Hepatocyte (in vitro differentiated cells): ENCODE measurements around the gene RARRES2. TPM values are rescaled to one million over a fixed set of nuclear protein-coding genes. Genes with fewer than 3 reads are reported as not detected.

Source experiments
- DNase-seq: peaks from one replicate; pipeline ENCODE4 v3.0.0-alpha.2; 2016; ENCODE audit warnings: low spot score
- H2AFZ ChIP-seq: fragments of 200-600 bp; sonication (generic); 2 replicates; pipeline ENCODE4 v1.6.0; 2016; ENCODE audit warnings: antibody characterized with exemption, mild to moderate bottlenecking
- H3K27ac ChIP-seq: fragments of 200-600 bp; sonication (generic); 2 replicates; pipeline ENCODE4 v1.5.1; 2016; ENCODE audit warnings: mild to moderate bottlenecking
- H3K27me3 ChIP-seq: fragments of 200-600 bp; sonication (generic); 2 replicates; pipeline ENCODE4 v1.6.1; 2016
- H3K36me3 ChIP-seq: fragments of 200-600 bp; sonication (generic); replicated peaks from 2 replicates; pipeline ENCODE4 v1.5.1; 2016; ENCODE audit warnings: low read depth; ENCODE audit not compliant: insufficient read depth
- H3K4me1 ChIP-seq: fragments of 200-600 bp; sonication (generic); 2 replicates; pipeline ENCODE4 v1.5.1; 2016; ENCODE audit warnings: mild to moderate bottlenecking, moderate library complexity; ENCODE audit not compliant: insufficient read depth
- H3K4me2 ChIP-seq: fragments of 200-600 bp; sonication (generic); 2 replicates; pipeline ENCODE4 v1.6.0; 2016
- H3K4me3 ChIP-seq: fragments of 200-600 bp; sonication (generic); 2 replicates; pipeline ENCODE4 v1.5.1; 2016; ENCODE audit warnings: mild to moderate bottlenecking
- H3K79me2 ChIP-seq: fragments of 200-600 bp; sonication (generic); 2 replicates; pipeline ENCODE4 v1.6.0; 2017; ENCODE audit warnings: mild to moderate bottlenecking
- H3K9me2 ChIP-seq: fragments of 200-600 bp; sonication (generic); replicated peaks from 2 replicates; pipeline ENCODE4 v1.6.0; 2017; ENCODE audit warnings: mild to moderate bottlenecking; ENCODE audit not compliant: insufficient read depth
- H3K9me3 ChIP-seq: fragments of 200-600 bp; sonication (generic); 2 replicates; pipeline ENCODE4 v1.5.1; 2016; ENCODE audit warnings: low read depth, mild to moderate bottlenecking
- H4K20me1 ChIP-seq: fragments of 200-600 bp; sonication (generic); 2 replicates; pipeline ENCODE4 v1.6.0; 2016; ENCODE audit warnings: mild to moderate bottlenecking; ENCODE audit not compliant: insufficient read depth, poor library complexity, severe bottlenecking
- EZH2 ChIP-seq: fragments of 200-600 bp; sonication (generic); IDR thresholded peaks from 2 replicates; pipeline ENCODE4 v1.6.1; 2016; ENCODE audit warnings: antibody characterized with exemption, mild to moderate bottlenecking, borderline replicate concordance
- EZH2phosphoT487 ChIP-seq: fragments of 200-600 bp; sonication (generic); IDR thresholded peaks from one replicate; pipeline ENCODE4 v1.6.1; 2018; ENCODE audit warnings: antibody characterized with exemption, mild to moderate bottlenecking, low read depth, moderate library complexity; ENCODE audit not compliant: unreplicated experiment, severe bottlenecking
- WGBS: methylation state at CpG from one replicate; pipeline ENCODE4 v1.1.6; 2016; ENCODE audit warnings: low lambda C conversion rate; ENCODE audit errors: missing lambda C conversion rate; 5-methylcytosine and 5-hydroxymethylcytosine counted together
- polyA plus RNA-seq: library from polyadenylated mRNA; unstranded; fragments of >200 nt; fragmentation: Nextera tagmentation; extraction: Ambion mirVana; gene quantifications from 2 replicates; pipeline ENCODE4 v1.2.1, GENCODE V29; 2016
- total RNA-seq: library from RNA; depleted of rRNA; stranded (reverse); fragments of >200 nt; gene quantifications from 2 replicates; pipeline ENCODE4 v1.2.3, GENCODE V29; 2014
- TF ChIP-seq, protein P1 (sequence below): fragments of 200-600 bp; sonication (generic); IDR thresholded peaks from 2 replicates; pipeline ENCODE4 v1.5.1; 2016; ENCODE audit warnings: antibody characterized with exemption, mild to moderate bottlenecking; ENCODE audit not compliant: poor library complexity

Gene RARRES2
- total and polyA plus RNA-seq, 2 experiments from 2014 or later: 104 to 187 TPM

DNA sequence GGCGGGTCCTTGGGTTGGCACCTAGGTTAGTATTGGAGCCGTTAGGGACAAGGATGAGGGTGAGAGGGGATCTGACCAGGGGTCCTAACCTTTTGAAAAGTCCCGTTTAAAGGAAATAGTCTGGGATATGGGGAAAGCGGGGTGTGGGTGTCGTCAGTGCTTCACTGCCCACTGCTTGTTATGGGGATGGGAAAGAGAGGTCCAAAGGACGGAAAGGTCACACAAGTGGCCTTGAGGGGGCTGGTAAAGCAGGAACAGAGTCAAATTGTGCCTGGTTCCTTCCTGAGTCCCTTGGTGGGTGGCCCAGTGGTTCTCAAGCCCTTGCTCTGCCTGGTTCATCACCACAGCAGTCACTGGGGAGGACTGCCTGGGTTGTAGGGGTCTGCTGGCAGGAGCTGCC, 35.1 kb upstream of the RARRES2 start:
- TF ChIP-seq EZH2 (no peak), EZH2phosphoT487 (no peak)
- TF ChIP-seq, protein P1, sequence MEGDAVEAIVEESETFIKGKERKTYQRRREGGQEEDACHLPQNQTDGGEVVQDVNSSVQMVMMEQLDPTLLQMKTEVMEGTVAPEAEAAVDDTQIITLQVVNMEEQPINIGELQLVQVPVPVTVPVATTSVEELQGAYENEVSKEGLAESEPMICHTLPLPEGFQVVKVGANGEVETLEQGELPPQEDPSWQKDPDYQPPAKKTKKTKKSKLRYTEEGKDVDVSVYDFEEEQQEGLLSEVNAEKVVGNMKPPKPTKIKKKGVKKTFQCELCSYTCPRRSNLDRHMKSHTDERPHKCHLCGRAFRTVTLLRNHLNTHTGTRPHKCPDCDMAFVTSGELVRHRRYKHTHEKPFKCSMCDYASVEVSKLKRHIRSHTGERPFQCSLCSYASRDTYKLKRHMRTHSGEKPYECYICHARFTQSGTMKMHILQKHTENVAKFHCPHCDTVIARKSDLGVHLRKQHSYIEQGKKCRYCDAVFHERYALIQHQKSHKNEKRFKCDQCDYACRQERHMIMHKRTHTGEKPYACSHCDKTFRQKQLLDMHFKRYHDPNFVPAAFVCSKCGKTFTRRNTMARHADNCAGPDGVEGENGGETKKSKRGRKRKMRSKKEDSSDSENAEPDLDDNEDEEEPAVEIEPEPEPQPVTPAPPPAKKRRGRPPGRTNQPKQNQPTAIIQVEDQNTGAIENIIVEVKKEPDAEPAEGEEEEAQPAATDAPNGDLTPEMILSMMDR: no peak
- Histone ChIP-seq H2AFZ (no peak overlapping the region), H3K27me3 (no peaks in the 10 kb centered on the region), H4K20me1 (no peaks in the 10 kb centered on the region), H3K27ac (peak overlapping the region; percentile 95), H3K9me2 (no peaks in the 10 kb centered on the region), H3K4me2 (peak overlapping the region; percentile 93), H3K4me1 (peaks cover 55% of the 10 kb centered on the region), H3K36me3 (no peaks in the 10 kb centered on the region), H3K9me3 (no peaks in the 10 kb centered on the region), H3K4me3 (no peak overlapping the region), H3K79me2 (peaks cover 67% of the 10 kb centered on the region)
- no peak for DNase-seq
- whole genome bisulfite sequencing: 71% methylated on average over 6 of the region's 6 CpGs

DNA sequence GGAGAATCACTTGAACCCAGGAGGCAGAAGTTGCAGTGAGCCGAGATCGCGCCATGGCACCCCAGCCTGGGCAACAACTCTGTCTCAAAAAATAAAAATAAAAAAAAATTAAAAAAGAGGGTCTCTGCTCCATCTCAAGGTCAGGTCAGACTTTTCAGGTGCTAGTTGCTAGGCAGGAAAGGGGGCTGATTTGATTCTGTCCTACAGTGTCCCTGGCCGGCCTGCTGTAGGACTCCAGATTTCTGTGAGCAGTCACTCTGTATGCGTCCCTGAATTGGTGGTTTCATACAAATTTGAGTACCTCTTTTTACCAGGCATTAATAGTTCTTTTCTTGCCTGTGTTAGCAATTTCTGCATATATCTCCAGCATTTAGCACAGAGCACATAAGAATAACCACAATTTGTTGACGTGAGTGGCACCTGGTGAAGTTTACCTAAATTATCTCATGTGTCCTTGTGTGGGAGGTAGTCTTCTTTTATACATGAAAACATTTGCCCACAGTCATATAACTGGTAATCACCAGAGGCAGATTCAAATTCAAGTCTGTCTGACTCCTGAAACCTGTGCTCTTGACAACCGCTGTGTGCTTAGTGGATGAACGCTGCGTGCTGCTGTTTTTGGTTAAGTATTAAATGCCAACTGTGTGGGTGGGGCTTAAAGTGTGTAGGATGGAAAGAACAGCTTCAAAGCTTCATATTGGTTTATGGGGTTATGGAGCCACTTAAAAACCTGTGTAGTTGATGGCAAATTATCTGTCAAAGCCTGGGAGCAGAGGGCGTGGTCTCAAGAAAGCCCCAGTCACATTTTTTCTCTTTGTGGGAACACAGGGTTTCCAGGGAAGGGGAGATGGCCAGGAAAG, 34.5 kb upstream of the RARRES2 start:
- WGBS: 65% methylated on average over 10 of the region's 10 CpGs
- peaks cover 59% of the 10 kb centered on the region for H3K4me1 ChIP-seq
- H3K27me3 ChIP-seq: no peaks in the 10 kb centered on the region
- no peaks in the 10 kb centered on the region for H3K36me3 ChIP-seq
- peaks cover 67% of the 10 kb centered on the region for H3K79me2 ChIP-seq
- peak overlapping the region; percentile 95 for H3K27ac ChIP-seq
- H2AFZ ChIP-seq: no peak overlapping the region
- no peaks in the 10 kb centered on the region for H4K20me1 ChIP-seq
- H3K9me2 ChIP-seq: no peaks in the 10 kb centered on the region
- H3K4me2 ChIP-seq: peak overlapping the region; percentile 93
- no peak for DNase-seq
- TF ChIP-seq, protein P1: no peak
- TF ChIP-seq EZH2 (no peak), EZH2phosphoT487 (no peak)
- H3K4me3 ChIP-seq: no peak overlapping the region
- H3K9me3 ChIP-seq: no peaks in the 10 kb centered on the region

DNA sequence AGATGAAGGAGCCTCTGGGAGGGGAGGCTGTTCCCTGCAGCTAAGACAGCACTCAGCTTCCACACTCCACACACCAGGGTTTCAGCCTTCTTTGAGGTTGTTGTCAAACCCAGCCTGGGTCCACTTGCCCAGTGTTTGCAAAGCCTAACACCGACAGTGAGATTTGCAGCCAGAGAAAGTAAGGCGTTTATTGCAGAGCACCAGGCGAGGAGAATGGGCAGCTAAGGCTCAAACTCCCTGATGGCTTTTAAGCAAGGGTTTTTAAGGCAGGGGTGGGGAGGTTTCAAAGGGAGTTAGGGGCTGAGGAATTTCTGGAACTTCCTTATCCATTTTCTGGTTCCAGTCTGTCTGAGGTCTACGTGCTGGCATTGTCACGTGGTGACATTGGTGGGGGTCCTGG, 33.0 kb upstream of the RARRES2 start:
- Histone ChIP-seq H3K4me1 (peaks cover 65% of the 10 kb centered on the region), H3K36me3 (no peaks in the 10 kb centered on the region), H3K9me3 (no peaks in the 10 kb centered on the region), H3K79me2 (peaks cover 67% of the 10 kb centered on the region), H3K9me2 (no peaks in the 10 kb centered on the region), H3K4me2 (peak overlapping the region; percentile 32), H3K27me3 (no peaks in the 10 kb centered on the region), H2AFZ (no peak overlapping the region), H3K4me3 (no peak overlapping the region), H4K20me1 (no peaks in the 10 kb centered on the region), H3K27ac (peak overlapping the region; percentile 51)
- TF ChIP-seq EZH2 (no peak), EZH2phosphoT487 (no peak)
- TF ChIP-seq, protein P1: no peak
- 67% methylated on average over 5 of the region's 5 CpGs for WGBS
- DNase-seq: no peak
